ENCODE results near the gene FMN1.

DNA sequence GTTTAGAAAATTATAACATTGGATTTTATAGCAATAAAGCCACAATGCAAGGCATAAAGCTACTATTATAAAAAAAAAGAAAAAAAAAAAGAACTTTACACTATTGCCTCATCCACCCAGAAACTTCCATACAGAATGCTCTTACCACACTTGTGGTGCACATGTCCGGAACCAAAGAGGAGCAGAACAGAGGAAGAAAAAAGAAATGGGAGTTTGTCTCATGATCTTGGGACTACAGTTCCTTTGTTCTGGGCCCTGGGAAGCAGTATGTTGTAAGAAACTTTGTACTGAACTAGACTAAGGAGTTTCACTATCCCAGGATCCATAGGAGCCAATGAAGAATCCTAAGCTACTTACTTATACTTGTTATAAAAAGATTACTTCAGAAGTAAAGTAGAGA, 36.1 kb downstream of the FMN1 start:
- TF ChIP-seq, protein P1, sequence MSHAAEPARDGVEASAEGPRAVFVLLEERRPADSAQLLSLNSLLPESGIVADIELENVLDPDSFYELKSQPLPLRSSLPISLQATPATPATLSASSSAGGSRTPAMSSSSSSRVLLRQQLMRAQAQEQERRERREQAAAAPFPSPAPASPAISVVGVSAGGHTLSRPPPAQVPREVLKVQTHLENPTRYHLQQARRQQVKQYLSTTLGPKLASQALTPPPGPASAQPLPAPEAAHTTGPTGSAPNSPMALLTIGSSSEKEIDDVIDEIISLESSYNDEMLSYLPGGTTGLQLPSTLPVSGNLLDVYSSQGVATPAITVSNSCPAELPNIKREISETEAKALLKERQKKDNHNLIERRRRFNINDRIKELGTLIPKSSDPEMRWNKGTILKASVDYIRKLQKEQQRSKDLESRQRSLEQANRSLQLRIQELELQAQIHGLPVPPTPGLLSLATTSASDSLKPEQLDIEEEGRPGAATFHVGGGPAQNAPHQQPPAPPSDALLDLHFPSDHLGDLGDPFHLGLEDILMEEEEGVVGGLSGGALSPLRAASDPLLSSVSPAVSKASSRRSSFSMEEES (CRISPR knock-in tag; IDR thresholded peaks at IDR 0.05), result no peak
- TF ChIP-seq, protein P2, sequence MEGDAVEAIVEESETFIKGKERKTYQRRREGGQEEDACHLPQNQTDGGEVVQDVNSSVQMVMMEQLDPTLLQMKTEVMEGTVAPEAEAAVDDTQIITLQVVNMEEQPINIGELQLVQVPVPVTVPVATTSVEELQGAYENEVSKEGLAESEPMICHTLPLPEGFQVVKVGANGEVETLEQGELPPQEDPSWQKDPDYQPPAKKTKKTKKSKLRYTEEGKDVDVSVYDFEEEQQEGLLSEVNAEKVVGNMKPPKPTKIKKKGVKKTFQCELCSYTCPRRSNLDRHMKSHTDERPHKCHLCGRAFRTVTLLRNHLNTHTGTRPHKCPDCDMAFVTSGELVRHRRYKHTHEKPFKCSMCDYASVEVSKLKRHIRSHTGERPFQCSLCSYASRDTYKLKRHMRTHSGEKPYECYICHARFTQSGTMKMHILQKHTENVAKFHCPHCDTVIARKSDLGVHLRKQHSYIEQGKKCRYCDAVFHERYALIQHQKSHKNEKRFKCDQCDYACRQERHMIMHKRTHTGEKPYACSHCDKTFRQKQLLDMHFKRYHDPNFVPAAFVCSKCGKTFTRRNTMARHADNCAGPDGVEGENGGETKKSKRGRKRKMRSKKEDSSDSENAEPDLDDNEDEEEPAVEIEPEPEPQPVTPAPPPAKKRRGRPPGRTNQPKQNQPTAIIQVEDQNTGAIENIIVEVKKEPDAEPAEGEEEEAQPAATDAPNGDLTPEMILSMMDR (CRISPR knock-in tag; IDR thresholded peaks at IDR 0.05), result no peak
- TF ChIP-seq, protein P3, sequence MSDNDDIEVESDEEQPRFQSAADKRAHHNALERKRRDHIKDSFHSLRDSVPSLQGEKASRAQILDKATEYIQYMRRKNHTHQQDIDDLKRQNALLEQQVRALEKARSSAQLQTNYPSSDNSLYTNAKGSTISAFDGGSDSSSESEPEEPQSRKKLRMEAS (IDR thresholded peaks at IDR 0.05), result no peak

Measured in HepG2 (cell line).